Glomerular visceral epithelial cell (primary cell): ENCODE results near the gene SLC25A18.
"Not testable (repeated sequence)": the region's sequence is repeated elsewhere in the genome, so short reads cannot be mapped to it uniquely, and the experiment has no call there.

Experiments used
- DNase-seq: peaks from one replicate; pipeline ENCODE4 v3.0.0-alpha.2; 2016; ENCODE audit errors: extremely low spot score

SLC25A18 gene, protein sequence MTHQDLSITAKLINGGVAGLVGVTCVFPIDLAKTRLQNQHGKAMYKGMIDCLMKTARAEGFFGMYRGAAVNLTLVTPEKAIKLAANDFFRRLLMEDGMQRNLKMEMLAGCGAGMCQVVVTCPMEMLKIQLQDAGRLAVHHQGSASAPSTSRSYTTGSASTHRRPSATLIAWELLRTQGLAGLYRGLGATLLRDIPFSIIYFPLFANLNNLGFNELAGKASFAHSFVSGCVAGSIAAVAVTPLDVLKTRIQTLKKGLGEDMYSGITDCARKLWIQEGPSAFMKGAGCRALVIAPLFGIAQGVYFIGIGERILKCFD

DNA sequence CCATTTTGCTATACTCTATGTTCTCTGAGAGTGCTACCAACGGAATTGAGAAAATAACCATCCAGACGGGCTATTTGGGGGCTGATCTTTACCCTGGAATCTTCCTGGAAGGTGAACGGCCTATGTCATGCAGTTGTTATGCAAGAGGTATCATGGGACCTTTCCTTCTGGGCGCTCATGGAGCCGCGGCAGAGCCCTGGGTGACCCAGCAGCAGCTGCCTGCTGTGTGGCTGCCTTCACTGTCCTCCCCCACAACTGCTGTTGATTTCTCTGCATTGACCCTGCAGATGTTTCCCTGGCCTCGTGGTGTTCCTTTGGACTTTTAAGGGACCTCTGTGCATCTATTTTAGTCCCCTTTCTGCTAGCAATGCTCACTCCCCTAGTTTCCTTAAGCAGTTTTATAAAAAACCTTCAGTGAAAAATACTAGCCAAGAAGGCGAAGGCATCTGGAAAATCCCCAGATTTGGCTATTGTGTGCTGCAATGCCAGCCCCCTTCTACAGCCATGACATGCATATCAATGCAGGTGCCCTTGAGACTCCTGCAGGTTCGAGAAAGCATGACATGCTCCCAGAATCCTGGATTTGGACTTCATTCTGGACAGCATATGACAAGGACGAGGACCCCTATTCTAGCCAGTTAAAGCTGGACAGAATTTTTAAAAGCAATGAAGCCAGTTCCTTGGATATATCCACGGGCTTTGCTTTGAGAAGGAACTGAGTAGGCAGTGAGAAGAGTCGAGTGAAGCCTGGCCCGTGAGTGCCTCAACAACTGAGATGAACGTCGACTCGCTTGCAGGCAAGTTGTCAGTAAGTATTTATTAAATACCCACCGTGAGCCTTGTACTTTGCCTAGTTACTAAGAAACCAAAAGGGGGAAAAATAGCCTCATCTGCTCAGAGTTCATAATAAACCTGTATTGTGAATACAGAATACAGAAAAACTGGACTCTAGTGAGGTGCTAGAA lies at the start of gene SLC25A18:
SLC25A18 (plus strand) TSS at position 593 of the 965 bp plus-strand sequence. CDS start 16,447 bp downstream, outside the sequence.
- peak; percentile 26 for DNase-seq

GRCh38 chr22:17513612-17514011 lies 49.7 kb upstream of the SLC25A18 start:
- no peak for DNase-seq

DNA sequence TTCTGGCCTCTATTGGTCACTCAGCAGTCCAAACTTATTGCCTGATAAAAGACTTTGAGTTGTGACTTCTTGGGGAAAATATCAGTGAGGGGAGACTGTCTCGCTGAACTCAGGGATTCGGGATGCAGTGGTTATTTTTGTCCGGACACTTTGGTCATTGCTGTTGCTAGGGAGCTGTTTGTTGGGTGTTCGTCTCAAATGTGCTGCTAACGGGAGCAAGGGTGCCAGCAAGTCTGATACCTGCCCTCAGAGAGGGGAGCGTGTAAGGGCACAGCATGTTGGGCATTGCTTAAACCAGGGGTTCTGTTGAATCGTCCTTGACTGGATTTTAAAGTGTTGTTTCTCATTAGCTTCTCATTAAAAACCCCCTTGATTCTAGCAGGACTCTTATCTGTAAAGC lies 49.2 kb upstream of the SLC25A18 start:
- DNase-seq = no peak

DNA sequence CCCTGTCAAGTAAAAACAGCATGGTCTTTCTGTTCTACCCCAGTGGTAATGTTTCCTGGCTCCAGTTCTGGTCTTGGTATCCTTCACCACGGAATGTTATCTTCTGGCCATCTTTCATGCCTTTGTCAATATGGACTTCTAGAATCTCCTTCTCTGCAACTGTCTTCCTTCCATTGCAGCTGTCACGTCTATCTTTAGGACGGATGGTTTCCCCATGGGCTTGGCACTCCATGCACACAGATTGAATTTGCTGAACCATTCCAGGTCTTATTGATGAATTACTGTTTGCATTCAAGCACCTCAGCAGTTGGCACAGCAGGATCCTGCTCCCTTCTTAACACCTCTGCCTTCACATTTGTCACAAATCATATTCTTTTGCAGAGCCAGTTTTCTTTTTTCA lies 44.9 kb upstream of the SLC25A18 start:
- DNase-seq = no peak

DNA sequence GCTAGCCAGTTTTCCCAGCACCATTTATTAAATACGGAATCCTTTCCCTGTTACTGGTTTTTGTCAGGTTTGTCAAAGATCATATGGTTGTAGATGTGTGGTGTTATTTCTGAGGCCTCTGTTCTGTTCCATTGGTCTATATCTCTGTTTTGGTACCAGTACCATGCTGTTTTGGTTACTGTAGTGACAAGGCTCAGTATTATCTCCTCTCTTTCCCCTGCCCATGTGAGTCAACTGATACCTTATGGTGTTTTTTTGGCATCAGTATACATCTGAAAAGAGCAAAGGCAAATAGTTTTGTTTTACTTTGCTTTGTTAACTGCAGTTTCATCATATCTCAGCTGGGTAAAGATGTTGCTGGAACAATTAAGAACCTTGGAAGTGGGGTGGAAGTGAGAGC lies 41.3 kb upstream of the SLC25A18 start:
- DNase-seq = not testable (repeated sequence)

DNA sequence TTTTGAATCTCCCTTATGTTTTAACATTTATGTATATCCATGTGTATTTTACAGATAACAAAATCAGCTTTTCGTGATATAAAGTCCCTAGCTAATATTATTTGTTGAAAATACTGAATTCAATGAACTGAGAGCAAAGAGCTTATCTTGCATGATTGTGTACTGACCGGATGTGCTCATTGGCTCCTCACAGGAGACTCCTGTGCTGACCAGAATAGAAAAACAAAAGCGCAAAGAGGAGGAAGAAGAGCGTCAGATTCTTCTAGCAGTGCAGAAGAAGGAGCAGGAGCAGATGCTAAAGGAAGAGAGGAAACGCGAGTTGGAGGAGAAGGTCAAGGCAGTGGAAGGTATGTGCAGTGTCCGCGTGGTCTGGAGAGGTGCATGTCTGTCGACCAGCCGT lies 39.4 kb upstream of the SLC25A18 start:
- no peak for DNase-seq

DNA sequence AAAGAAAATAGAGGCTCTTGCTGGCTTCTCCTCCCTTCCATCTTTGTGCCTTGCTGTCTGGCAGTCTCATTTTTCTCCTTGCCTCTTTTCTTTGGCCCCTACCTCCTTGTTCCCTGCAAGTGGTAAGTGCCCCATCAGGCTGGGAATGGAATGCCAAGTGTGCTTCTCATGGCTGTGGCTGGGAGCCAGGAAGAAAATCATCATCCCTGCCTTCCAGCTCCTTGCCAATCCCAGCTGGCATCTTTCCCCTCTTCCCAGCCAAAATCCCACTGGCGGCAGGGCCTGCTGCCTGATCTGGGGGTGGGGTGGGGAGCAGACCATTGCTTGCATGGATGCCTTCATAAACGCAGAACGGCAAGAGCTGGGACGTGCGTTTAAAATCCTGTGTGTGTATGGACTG lies 27.0 kb upstream of the SLC25A18 start:
- no peak for DNase-seq

DNA sequence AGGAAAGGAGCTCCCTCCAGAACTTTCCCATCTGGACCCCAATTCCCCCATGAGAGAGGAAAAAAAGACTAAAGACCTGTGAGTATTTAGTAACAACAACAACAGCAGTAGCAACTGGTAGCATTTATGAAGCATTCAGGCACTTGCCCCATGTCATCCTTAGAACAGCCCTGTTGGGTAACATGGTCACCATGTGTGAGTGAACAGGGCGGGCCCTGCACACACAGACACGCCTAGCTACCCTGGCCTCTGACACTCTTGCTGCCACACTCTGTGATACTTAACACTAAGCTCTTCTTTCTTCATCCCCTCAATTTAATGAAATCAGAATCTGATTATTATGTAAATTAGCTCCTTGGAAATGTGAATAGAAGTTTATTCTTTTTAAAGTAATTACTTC lies 26.1 kb upstream of the SLC25A18 start:
- DNase-seq = no peak

DNA sequence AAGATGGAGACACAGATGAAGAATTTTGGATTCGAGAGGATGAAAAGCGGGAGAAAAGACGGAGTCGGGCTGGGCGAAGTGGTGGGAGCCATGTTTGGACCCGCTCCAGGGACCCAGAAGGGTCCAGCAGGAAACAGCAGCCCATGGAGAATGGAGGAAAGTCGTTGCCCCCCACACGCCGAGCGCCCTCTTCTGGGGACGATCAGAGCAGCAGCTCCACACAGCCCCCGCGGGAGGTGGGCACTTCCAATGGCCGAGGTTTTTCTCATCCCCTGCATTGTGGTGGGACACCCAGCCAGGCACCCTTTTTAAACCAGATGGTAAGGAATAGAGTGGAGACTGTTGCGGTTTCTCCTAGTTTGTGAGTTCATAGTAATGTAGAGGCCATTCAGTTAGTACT lies 22.8 kb upstream of the SLC25A18 start:
- DNase-seq = no peak

- no peak for DNase-seq
Observed at GRCh38 chr22:17541476-17541875, 21.8 kb upstream of the SLC25A18 start.

- no peak for DNase-seq
Observed at GRCh38 chr22:17542452-17542851, 20.8 kb upstream of the SLC25A18 start.

DNA sequence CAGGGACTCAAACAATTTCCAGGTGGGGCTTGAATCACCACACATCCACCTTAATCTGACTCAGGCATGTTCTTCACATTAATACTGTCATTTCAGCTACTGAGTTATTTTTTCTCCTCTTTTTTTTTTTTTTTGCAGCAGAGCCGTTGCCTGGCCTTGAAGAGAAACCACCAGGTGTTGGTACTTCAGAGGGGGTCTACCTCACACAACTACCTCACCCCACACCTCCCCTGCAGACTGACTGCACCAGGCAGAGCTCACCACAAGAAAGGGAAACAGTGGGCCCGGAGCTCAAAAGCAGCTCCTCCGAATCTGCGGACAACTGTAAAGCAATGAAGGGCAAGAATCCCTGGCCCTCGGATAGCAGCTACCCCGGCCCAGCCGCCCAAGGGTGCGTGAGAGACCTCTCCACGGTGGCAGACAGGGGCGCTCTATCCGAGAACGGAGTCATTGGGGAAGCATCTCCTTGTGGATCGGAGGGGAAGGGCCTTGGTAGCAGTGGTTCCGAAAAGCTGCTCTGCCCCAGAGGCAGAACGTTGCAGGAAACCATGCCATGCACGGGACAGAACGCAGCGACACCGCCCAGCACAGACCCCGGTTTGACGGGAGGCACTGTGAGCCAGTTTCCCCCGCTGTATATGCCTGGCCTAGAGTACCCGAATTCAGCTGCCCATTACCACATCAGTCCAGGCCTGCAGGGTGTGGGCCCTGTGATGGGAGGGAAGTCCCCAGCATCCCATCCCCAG lies 15.1 kb upstream of the SLC25A18 start:
- no peak for DNase-seq

DNA sequence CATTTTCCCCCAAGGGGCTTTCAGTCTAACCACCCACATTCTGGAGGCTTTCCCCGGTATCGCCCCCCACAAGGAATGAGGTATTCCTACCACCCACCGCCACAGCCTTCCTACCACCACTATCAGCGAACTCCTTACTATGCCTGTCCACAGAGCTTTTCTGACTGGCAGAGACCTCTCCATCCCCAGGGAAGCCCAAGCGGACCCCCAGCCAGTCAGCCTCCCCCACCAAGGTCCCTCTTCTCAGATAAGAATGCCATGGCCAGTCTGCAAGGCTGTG lies 14.6 kb upstream of the SLC25A18 start:
- no peak for DNase-seq

DNA sequence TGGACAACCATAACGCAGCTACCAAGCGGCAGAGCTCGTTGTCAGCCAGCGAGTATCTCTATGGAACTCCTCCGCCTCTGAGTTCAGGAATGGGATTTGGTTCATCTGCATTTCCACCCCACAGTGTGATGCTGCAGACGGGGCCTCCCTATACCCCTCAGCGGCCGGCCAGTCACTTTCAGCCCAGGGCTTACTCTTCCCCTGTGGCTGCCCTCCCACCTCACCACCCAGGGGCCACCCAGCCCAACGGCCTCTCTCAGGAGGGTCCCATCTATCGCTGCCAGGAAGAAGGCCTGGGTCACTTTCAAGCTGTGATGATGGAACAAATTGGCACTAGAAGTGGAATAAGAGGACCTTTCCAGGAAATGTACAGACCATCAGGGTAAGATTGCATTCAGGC lies 14.1 kb upstream of the SLC25A18 start:
- no peak for DNase-seq

DNA sequence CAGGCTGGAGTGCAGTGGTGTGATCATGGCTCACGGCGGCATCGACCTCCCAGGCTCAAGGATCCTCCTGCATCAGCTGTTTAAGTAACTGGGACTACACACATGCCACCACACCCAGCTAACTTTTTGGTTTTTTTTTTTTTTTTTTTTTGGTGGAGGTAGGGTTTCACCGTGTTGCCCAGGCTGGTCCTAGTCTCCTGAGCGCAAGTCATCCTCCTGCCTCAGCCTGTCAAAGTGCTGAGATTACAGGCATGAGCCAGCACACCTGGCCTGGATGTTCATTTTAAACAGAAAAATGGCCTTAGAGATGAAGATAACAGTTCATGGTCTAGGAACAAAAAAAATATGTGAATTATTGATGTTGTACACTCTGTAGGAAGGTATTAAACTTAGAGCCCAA lies 13.6 kb upstream of the SLC25A18 start:
- no peak for DNase-seq

DNA sequence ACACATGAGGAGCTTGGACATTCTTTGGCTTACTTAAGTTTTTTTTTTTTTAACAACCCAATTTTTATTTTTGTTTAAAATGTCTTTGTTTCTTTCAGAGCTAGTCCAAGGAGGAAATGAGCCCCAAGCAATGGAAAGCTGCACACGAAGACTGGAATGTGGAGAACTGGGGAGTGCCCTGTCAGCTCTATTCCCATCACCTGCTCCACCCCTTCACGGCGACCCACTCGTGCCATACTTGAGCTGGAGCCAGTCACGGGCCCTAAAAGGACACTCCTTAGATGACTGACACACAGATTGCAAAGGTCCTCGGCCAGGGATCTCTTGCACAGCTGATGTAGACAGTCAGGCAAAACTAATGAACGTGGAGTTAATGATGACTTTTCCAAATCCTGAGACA lies 10.6 kb upstream of the SLC25A18 start:
- DNase-seq = no peak

- DNase-seq = no peak
Observed at GRCh38 chr22:17554814-17555213, 8.5 kb upstream of the SLC25A18 start.

DNA sequence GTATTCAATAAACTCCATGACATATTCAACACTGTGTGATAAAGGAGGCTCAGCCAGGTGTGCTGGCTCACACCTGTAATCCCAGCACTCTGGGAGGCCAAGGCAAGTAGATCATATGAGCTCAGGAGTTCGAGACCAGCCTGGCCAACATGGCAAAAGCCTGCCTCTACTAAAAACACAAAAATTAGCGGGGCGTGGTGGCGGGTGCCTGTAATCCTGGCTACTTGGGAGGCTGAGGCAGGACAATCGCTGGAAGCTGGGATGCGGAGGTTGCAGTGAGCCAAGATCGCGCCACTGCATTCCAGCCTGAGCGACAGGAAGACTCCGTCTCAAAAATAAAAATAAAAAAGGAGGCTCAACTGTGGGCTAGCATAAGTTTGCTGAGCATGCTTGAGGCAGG lies 4.1 kb upstream of the SLC25A18 start:
- no peak for DNase-seq

- no peak for DNase-seq
Observed at GRCh38 chr22:17563936-17564391, 666 bp downstream of the SLC25A18 start.

- not testable (repeated sequence) for DNase-seq
Observed at GRCh38 chr22:17566016-17566687, 2.9 kb downstream of the SLC25A18 start.

DNA sequence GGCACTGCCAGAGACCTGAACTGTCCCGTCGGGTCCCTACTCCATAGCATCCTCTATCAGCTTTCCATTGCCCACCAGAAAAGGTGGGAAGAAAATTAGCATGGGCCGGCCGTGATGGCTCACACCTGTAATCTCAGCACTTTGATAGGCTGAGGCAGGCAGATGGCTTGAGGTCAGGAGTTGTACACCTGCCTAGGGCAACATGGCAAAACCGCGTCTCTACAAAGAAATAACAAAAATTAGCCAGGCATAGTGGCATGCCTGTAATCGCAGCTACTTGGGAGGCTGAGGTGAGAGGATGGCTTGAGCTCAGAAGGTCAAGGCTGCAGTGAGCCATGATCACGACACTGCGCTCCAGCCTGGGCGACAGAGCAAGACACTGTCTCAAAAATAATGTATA lies 3.5 kb downstream of the SLC25A18 start:
- no peak for DNase-seq
